Loucy (cell line): ENCODE data around the gene OSM.

Source experiments
- EZH2phosphoT487 ChIP-seq: fragments of 200-600 bp; IDR thresholded peaks from 2 replicates; pipeline ENCODE4 v1.6.1; 2018; ENCODE audit warnings: antibody characterized with exemption, mild to moderate bottlenecking, moderate library complexity, borderline replicate concordance
- TF ChIP-seq, protein P1 (sequence below): fragments of 200-600 bp; sonication (generic); conservative IDR thresholded peaks from 2 replicates; pipeline ENCODE4 v1.5.1; 2014; ENCODE audit warnings: mild to moderate bottlenecking, antibody characterized with exemption, low read length

DNA sequence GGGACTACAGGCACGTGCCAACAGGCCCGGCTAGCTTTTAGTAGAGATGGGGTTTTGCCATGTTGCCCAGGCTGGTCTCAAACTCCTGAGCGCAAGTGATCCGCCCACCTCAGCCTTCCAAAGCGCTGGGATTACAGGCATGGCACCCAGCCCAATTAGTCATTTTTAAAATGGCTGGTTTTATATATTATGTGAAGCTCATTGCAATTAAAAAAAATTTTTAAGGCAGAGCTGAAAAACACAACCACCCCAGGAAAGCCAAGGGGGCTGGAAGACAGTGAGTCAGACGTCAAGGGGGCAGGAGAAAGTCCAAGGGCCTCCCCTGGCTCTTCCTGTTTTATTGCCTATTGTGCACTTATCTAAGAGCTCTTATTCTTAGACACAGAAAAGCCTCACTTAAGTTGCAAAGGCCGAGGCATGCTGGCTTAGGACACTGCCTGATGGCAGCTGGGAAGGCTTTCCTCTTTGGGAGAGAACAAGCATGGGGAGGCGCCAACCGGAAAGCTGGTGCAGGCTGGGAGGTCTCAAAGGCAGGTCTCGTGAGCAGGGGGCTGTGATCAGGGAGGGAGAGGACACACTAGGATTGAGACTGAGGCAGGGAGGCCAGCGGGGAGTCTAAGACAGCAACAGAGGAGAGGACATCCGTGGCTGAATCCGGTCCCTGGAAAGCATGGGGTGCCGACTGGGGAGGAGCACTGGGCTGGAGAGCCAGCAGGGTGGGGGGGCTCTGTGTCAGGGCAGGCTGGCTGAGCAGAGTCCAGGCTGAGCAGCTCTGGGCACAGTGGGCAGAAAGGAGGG lies 11.1 kb upstream of the OSM start:
- TF ChIP-seq, protein P1, sequence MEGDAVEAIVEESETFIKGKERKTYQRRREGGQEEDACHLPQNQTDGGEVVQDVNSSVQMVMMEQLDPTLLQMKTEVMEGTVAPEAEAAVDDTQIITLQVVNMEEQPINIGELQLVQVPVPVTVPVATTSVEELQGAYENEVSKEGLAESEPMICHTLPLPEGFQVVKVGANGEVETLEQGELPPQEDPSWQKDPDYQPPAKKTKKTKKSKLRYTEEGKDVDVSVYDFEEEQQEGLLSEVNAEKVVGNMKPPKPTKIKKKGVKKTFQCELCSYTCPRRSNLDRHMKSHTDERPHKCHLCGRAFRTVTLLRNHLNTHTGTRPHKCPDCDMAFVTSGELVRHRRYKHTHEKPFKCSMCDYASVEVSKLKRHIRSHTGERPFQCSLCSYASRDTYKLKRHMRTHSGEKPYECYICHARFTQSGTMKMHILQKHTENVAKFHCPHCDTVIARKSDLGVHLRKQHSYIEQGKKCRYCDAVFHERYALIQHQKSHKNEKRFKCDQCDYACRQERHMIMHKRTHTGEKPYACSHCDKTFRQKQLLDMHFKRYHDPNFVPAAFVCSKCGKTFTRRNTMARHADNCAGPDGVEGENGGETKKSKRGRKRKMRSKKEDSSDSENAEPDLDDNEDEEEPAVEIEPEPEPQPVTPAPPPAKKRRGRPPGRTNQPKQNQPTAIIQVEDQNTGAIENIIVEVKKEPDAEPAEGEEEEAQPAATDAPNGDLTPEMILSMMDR, result no peak
- TF ChIP-seq EZH2phosphoT487, result no peak
